Measurements from ENCODE around the gene SLC22A31. TPM values are rescaled to one million over a fixed set of nuclear protein-coding genes. Genes with fewer than 3 reads are reported as not detected.
"Not testable (repeated sequence)": the region's sequence is repeated elsewhere in the genome, so short reads cannot be mapped to it uniquely, and the experiment has no call there.

Gene SLC22A31
- total RNA-seq, 2 experiments from 2014 or later = not detected

- no peak for TF ChIP-seq EZH2phosphoT487 (IDR thresholded peaks at IDR 0.05; ENCODE audit: borderline replicate concordance, low read depth, low read length)
- TF ChIP-seq, protein P1, sequence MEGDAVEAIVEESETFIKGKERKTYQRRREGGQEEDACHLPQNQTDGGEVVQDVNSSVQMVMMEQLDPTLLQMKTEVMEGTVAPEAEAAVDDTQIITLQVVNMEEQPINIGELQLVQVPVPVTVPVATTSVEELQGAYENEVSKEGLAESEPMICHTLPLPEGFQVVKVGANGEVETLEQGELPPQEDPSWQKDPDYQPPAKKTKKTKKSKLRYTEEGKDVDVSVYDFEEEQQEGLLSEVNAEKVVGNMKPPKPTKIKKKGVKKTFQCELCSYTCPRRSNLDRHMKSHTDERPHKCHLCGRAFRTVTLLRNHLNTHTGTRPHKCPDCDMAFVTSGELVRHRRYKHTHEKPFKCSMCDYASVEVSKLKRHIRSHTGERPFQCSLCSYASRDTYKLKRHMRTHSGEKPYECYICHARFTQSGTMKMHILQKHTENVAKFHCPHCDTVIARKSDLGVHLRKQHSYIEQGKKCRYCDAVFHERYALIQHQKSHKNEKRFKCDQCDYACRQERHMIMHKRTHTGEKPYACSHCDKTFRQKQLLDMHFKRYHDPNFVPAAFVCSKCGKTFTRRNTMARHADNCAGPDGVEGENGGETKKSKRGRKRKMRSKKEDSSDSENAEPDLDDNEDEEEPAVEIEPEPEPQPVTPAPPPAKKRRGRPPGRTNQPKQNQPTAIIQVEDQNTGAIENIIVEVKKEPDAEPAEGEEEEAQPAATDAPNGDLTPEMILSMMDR (conservative IDR thresholded peaks at IDR 0.05; ENCODE audit: low read length) = no peak
Measured at GRCh38 chr16:89187770-89188392, 12.5 kb downstream of the SLC22A31 start.

DNA sequence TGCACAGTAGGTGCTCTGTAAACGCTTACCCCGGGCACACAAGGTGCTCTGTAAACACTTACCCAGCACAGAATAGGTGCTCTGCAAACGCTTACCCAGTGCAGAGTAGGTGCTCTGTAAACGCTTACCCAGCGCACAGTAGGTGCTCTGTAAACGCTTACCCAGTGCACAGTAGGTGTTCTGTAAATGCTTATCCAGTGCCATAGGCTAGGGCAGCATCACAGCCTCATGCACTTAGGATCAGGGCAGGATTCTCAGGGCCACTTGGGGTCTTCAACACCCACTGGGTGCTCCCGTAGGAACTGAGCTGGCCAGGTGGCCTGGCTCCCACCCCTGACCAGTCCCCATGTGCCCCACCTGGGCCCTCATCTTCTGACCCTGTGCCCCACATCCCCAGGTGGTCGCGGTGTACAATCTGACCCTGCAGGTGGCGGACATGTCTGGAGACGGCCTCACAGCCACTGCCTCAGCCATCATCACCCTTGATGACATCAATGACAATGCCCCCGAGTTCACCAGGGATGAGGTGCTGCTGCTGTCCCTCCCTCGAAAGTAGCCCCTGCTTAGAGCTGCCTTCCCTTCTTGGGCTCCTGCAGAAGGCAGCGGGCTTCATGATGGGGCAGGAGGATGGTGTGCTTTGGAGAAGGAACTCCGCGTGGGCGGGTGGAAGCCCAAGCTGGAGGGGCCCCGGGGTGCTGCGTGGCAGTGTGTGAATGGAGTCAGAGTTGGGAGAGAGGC lies 13.1 kb downstream of the SLC22A31 start:
- no peak overlapping the region for H2AFZ ChIP-seq (ENCODE audit: low read length)
- TF ChIP-seq, protein P1 (conservative IDR thresholded peaks at IDR 0.05; ENCODE audit: low read length) = no peak
- no peak for TF ChIP-seq EZH2phosphoT487 (IDR thresholded peaks at IDR 0.05; ENCODE audit: borderline replicate concordance, low read depth, low read length)
- H4K20me1 ChIP-seq (ENCODE audit: insufficient read depth, low read length) = no peaks in the 10 kb centered on the region
- CTCF ChIA-PET (ENCODE audit: unreplicated experiment) = no interaction called here
- peak; percentile 38 for DNase-seq (ENCODE audit: low spot score)
- H3K79me2 ChIP-seq (ENCODE audit: insufficient read depth, low read depth, low read length) = no peaks in the 10 kb centered on the region
- BruUV-seq (replicated peaks) = no TSS peak
- no peak overlapping the region for H3K27ac ChIP-seq (ENCODE audit: low read depth, low read length, poor library complexity, severe bottlenecking)
- POLR2A ChIA-PET = no interaction called here
- no peak overlapping the region for H3K4me3 ChIP-seq (ENCODE audit: low read depth, low read length, poor library complexity, severe bottlenecking)
- H3K9me3 ChIP-seq (ENCODE audit: low read length) = no peaks in the 10 kb centered on the region
- no peaks in the 10 kb centered on the region for H3K36me3 ChIP-seq (ENCODE audit: insufficient read depth, low read length)
- intact Hi-C loops (cut with micrococcal nuclease; ENCODE audit: unreplicated experiment) = no loop called here
- no peaks in the 10 kb centered on the region for H3K9me2 ChIP-seq (ENCODE audit: insufficient read depth, low read length)
- no peak overlapping the region for H3K4me2 ChIP-seq (ENCODE audit: low read length)
- no peaks in the 10 kb centered on the region for H3K4me1 ChIP-seq (ENCODE audit: insufficient read depth, low read length, poor library complexity, severe bottlenecking)

More at GRCh38 chr16:89187770-89188392, 12.5 kb downstream of the SLC22A31 start:
- Histone ChIP-seq H3K9me3 (ENCODE audit: low read length) (no peaks in the 10 kb centered on the region), H3K4me2 (ENCODE audit: low read length) (no peak overlapping the region), H4K20me1 (ENCODE audit: insufficient read depth, low read length) (no peaks in the 10 kb centered on the region), H2AFZ (ENCODE audit: low read length) (no peak overlapping the region), H3K27ac (ENCODE audit: low read depth, low read length, poor library complexity, severe bottlenecking) (no peak overlapping the region), H3K4me3 (ENCODE audit: low read depth, low read length, poor library complexity, severe bottlenecking) (no peak overlapping the region), H3K36me3 (ENCODE audit: insufficient read depth, low read length) (no peaks in the 10 kb centered on the region), H3K4me1 (ENCODE audit: insufficient read depth, low read length, poor library complexity, severe bottlenecking) (no peaks in the 10 kb centered on the region), H3K79me2 (ENCODE audit: insufficient read depth, low read depth, low read length) (no peaks in the 10 kb centered on the region), H3K9me2 (ENCODE audit: insufficient read depth, low read length) (no peaks in the 10 kb centered on the region)
- intact Hi-C loops (cut with micrococcal nuclease; ENCODE audit: unreplicated experiment) = no loop called here
- ChIA-PET CTCF (ENCODE audit: unreplicated experiment) (no interaction called here), POLR2A (no interaction called here)
- BruUV-seq (replicated peaks) = no TSS peak
- no peak for DNase-seq (ENCODE audit: low spot score)

- H3K4me3 ChIP-seq (ENCODE audit: low read depth, low read length, poor library complexity, severe bottlenecking); H3K27ac ChIP-seq (ENCODE audit: low read depth, low read length, poor library complexity, severe bottlenecking); intact Hi-C loops (cut with micrococcal nuclease; ENCODE audit: unreplicated experiment); CTCF ChIA-PET (ENCODE audit: unreplicated experiment); H3K4me1 ChIP-seq (ENCODE audit: insufficient read depth, low read length, poor library complexity, severe bottlenecking); DNase-seq (ENCODE audit: low spot score); H2AFZ ChIP-seq (ENCODE audit: low read length); H3K79me2 ChIP-seq (ENCODE audit: insufficient read depth, low read depth, low read length); H4K20me1 ChIP-seq (ENCODE audit: insufficient read depth, low read length); POLR2A ChIA-PET; H3K9me3 ChIP-seq (ENCODE audit: low read length); H3K9me2 ChIP-seq (ENCODE audit: insufficient read depth, low read length); H3K4me2 ChIP-seq (ENCODE audit: low read length); H3K36me3 ChIP-seq (ENCODE audit: insufficient read depth, low read length); BruUV-seq (replicated peaks): not testable (repeated sequence)
Measured at GRCh38 chr16:89186593-89187031, 13.7 kb downstream of the SLC22A31 start.

- POLR2A ChIA-PET; H3K9me2 ChIP-seq (ENCODE audit: insufficient read depth, low read length); intact Hi-C loops (cut with micrococcal nuclease; ENCODE audit: unreplicated experiment); BruUV-seq (replicated peaks); H3K4me3 ChIP-seq (ENCODE audit: low read depth, low read length, poor library complexity, severe bottlenecking); H3K36me3 ChIP-seq (ENCODE audit: insufficient read depth, low read length); H3K27ac ChIP-seq (ENCODE audit: low read depth, low read length, poor library complexity, severe bottlenecking); DNase-seq (ENCODE audit: low spot score); CTCF ChIA-PET (ENCODE audit: unreplicated experiment); H3K79me2 ChIP-seq (ENCODE audit: insufficient read depth, low read depth, low read length); H3K4me2 ChIP-seq (ENCODE audit: low read length); H3K4me1 ChIP-seq (ENCODE audit: insufficient read depth, low read length, poor library complexity, severe bottlenecking); H2AFZ ChIP-seq (ENCODE audit: low read length); H3K9me3 ChIP-seq (ENCODE audit: low read length); H4K20me1 ChIP-seq (ENCODE audit: insufficient read depth, low read length): not testable (repeated sequence)
Measured at GRCh38 chr16:89185887-89186592, 14.3 kb downstream of the SLC22A31 start.
